HG03280 (cell line): Measurements from ENCODE around the gene DIAPH3.

Source experiments
- ATAC-seq: cut with Tn5 transposase; IDR thresholded peaks from one replicate; pipeline ENCODE4 v1.9.1; 2021; ENCODE audit warnings: mild to moderate bottlenecking, moderate library complexity; ENCODE audit not compliant: unreplicated experiment

Gene DIAPH3

DNA sequence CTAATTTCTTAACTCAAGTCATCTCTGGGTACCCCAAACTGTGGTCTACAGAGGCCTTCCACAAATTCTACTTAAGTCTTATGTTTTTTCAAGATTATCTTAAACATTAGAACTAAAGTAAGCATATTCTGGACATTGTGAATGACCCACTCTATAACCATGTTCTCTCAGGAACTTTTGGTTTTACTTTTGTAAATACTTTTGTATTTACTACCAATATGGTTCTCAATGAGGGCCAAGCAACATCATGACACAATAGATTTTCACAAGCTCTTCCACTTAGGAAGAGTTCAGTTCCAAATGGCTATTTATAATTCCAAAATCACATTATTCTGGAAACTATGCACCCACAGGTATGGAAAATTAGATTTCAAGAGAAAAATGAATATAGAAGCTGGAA, 10.8 kb downstream of the DIAPH3 start:
- ATAC-seq: no peak

DNA sequence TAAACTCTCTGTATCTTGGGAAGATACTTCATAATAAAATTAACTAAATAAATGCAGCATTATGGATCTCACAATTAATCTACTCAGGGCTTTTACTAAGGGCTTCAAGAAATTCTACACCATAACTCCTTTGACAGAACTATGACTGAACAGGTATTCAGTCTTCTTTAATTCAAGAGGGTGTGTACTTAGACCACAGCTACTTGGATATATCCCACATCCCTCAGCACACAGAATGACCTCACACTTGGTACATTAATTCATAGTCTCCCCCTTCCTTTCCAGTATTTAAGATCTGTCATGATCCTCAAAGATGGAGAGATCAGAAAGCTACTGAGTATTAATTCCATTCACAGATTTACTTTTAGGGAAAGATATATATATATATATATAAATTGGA, 11.6 kb downstream of the DIAPH3 start:
- no peak for ATAC-seq

DNA sequence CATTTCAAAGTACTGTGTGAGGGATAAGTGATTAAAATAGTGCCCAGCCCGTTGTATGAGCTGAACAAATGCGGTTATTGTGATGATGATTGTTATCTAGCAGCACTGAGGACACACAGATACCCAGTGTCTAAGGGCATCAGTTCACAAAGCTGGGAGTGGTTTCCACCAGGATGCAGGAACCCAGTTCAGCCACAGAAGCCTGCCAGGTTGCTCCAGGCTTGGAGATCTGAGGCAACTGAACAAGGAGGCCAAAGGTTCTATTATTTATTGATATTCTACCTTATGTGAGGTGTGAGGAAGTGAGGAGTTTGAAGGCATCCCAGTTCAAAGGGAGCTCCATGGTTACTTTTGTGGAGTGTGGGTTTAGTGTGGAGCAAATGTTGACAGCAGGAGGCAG, 13.2 kb downstream of the DIAPH3 start:
- no peak for ATAC-seq

DNA sequence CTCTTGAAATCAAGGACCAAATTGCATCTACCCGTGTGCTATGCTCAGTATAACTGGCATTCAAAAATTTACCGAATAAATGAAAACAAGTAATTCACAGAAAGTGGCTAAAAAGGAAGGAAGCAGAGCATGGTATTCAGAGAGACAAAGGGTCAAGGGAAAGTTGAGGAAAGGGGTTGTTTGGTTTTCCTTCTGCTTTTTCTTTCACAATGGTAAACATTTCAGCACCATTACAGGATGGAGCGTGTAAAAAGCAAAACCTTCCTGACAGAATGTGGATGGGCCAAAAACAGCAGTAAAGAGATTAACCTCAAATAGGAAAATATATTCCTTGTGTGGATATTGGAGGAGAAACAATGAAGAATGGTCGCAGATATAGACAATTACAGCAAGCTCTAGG, 14.8 kb downstream of the DIAPH3 start:
- ATAC-seq: no peak

DNA sequence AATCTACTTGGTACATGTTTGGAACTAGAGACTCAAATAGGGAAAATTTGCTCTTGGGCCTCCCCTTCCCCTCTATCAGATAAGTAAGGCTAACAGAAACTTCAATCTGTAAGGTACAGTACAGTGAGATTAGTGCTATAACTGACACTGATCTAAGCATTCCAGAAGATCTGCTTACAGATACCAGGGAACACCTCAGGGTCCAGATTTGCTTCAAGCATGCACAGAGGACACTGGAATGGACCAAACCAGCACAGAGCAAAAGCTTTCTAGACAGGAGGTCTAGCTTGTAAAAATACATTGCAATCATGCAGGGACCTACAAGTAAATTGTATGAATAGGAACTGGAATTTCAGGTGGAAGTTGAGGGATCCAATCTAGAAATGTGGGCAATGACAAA, 16.4 kb downstream of the DIAPH3 start:
- ATAC-seq: no peak

DNA sequence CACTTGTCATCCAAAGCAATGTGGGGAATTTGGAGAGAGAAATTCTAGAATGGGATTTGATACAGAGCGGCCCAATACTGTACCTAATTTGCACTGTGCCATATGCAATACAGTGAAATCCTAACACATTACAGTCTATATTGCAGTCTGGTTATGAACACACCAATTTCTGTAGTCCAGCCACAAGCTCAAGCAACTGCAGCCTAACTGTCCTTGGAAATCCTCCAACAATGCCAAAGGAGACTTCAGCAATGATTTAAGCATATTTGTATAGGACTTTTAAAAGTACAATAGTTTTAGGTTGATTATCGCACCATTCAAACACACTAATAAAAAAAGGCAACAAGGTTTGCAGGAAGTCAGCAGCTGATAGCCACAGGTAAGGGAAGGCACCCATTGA, 17.3 kb downstream of the DIAPH3 start:
- ATAC-seq: no peak

DNA sequence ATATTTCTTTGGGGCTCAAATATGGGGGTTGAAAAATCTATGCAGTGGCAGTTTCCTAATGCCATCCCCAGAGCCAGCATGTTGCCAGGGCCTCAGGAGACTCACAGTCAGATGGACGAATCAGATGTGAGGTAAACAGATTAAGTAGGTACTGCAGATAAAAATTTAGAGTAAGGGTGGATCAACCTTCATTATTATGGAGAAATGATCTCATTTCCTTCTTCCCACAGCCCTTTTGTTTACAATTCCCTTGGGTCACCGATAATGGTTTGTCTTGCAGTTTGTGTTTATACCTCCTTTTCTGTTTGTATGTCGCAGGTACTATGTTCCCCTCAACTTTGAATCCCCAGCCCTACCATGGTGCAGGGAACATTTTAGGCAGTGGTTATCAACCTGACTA, 20.0 kb downstream of the DIAPH3 start:
- ATAC-seq: no peak

DNA sequence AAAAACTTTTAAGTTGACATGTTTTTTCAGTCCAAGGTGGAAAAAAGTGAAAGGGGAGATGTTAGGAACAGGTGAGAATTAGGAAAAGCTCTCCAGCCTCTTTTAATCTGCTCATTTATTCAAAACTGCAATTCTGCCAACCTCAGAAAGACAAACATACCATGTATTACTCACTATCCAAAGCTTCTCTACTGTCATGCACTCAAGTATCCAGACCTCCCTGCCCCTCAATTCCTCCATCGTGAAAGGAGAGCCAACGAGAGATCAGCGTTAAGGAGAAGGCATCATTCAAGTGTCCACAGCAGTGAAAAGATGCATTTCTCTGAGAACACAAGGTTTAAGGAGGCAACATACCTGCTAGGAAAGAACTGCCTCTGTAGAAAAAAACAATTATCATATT, 24.5 kb downstream of the DIAPH3 start:
- ATAC-seq: no peak

DNA sequence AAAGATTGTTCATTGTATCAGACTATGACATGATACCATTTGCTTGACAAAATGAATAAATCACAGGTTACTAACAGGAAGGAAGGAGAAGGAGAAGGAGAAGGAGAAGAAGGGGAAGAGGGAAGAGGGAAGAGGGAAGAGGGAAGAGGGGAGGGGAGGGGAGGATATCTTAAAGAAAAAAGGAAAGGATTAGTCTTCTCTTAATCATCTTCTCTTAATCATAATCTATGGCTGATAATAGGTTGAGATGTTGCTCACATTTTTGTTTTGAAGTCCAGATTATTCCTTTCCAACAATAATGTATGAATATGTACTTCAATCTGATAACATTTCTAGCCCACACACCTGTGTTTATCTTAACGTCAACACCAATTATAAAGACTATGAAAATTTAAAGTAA, 25.1 kb downstream of the DIAPH3 start:
- no peak for ATAC-seq

DNA sequence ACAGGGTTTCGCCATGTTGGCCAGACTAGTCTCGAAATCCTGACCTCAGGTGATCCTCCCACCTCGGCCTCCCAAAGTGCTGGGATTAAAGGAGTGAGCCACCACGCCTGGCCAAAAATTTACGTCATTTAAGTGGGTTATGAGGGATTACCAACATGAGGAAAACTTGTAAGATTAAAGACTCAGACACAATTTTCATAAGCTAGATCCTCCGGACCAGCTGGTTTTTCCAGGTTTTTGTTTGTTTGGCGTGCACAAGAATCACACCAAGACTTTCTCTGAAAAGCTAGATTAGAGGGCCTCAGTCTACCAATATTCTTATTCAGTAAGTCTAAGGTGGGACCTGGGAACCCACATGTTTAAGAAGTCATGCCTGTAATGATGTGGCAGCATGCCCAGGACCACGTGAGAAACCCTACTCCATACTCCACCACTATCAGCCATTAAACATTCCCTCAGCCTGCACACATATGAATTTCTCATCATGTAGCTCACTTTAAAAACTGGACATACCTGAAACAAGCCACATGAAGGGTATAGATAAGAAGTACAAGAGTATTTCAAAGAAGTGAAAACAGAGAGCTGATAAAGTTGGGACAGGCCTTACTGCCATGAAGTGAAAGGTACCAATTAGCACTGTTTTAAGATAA, 25.7 kb downstream of the DIAPH3 start:
- no peak for ATAC-seq

DNA sequence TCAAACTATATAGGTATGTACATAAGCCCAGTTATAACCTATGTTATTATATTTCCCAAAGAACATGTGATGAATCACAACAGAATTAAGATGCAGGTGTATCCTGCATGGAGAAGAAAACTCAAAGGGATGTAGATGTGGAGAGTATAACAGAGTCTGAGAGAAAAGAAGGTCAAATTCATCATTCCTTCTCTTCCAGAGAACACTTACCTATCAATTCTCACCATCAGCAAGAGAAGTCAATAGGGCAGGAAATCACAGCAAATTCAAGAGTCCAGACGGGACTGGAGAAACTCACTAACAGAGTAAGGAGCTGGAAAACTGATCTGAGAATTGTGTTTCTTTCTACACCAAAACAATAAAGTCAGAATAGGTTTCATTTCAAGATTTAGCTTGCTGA, 28.4 kb downstream of the DIAPH3 start:
- no peak for ATAC-seq

DNA sequence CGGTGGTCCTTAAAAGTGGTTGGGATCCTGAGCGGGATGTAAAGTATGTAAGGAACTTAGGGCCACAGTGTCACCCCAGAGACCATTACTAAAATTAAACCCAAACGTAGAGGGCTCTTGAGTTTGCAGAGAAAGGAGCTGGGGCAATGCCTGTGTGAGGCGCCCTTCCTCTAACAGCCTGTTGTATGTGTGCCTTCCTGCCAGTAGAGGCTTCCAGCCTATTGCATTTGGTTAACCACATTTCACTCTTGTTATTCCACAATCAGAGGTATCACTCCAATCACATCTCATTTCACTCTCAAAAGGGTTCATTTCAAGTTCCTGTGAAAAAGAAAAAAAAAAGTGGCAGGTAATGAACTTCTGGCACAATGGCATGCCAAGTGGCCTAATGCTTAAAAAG, 29.4 kb downstream of the DIAPH3 start:
- ATAC-seq: no peak

DNA sequence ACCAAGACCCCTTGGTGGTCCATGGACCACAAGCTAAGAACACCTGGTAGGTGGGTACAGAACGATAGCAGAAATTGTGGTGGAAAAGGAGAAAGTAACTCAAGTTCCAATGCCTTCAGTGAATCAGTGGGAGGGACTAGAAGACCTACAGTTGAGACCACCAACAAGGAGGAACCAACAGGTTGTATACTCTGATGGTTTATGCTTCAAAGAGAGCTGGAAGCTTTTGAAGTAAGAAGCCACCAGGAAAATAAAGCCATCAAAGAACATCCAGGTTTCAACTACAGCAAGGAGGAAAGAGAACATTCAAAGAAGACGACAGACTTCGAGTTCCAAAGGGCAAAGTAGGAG, 42.4 kb downstream of the DIAPH3 start:
- no peak for ATAC-seq

DNA sequence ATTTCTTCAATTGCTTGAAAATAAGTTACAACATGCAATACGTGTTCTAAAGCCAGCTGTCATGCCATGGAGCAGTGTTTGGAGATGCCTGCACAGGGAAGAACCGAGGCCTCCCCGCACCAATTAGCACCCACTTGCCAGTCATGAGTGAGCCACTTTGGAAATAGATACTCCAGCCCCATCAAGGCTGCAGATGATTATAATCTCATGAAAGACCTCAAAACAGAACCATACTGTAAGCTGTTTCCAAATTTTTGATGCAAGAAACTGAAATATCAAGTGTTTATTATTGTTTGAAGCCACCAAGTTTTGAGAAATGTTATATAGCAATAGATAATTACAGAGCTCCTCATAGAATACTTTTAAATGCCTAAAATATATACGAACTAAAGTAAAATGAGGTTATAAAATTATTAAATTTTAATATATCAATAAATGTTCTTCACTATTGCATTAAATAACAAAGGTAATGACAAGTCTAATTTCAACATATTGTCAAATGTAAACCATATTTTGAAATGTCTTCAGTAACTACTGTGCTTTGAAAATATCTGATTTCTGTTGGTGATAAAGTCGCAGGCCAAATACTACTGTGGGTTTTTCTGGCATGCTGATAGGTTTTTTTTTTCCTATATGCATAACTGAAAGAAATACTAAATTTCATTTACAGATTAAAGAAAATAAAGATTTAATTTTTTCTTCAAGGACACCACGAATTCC, 43.0 kb downstream of the DIAPH3 start:
- ATAC-seq: no peak

DNA sequence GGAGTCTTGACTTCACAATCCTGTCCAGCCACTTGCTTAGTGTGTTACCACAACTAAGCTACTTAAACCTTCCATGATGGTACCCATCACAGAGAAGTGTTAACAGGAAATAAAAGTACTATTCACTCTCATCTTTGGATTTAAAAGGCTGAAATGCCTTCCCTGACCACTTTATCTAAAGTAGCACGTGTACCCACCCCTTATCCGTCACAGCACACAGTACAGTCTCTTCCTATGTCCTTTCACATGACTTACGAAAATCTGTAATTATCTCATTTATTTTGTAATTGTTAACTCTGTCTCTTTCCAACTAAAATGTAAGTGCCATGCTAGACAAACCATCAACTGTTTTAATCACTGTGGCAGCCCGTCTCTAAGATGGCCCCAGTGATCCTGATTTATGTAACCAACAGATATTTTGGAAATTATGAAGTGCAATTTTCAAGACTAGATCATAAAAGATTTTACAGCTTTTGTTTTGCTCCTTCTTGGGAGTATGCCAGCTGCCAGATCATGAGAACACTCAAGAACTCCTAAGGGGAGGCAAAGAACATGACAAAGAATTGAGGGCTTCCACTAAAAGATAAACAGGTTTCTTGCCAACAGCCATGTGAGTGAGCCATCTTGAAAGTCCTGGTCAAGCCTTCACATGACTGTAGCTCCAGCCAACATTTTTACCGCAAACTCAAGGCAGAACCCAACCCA, 44.9 kb downstream of the DIAPH3 start:
- no peak for ATAC-seq

DNA sequence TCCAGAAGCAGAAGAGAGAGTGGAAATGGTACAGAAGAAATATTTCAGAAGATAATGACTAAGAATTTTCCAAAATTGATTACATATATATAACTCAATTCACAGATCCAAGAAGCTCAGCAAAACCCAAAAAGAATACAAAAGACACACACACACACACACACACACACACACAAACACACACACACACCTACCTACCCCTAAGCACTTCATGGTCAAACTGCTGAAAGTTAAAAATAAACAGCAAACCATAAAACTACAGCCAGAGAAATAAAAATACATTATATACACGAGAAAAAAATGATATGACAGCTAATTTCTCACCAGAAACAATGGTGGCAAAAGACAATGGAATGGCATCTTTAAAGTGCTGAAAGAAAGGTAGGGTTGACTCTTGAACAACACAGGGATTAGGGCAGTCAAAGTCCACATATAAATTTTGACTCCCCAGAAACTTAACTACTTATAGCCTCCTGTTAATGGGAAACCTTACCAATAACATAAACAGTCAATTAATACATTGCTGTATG, 49.2 kb downstream of the DIAPH3 start:
- no peak for ATAC-seq

DNA sequence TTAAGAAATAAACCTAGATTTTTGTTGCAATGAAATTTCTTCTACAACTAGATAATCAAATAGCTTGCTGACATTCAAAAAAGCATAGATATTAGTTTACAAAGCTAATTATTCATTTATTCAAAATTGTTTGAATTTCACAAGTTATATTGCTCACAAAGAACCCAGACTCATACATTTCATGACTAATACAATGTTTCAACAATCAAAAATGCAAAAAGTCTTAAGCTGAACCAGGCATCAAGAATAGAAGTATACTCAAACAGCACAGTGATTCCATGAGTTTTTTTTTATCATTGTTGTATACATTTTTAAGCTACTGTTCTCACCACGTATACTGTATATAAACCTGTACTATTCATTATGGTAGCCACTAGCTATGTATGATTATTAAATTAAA, 51.0 kb downstream of the DIAPH3 start:
- no peak for ATAC-seq

DNA sequence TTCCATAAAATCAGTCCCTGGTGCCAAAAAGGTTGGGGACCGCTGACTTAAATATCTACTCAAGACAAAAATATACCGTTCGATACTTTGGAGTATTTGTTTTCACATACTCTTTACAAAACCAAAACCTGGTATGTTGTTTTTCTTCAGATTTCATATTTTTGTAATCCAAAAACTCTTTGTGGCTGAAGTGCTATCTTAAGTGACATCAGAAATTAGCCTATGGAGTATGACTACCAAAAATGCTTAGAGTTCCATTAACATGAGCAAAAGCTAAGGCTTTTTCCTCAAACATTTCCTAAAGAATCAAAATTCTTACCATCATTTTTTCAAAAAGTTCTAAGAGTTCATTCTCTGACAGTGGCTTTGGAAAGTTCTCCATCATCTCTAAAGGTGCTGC, 52.0 kb downstream of the DIAPH3 start:
- ATAC-seq: no peak

DNA sequence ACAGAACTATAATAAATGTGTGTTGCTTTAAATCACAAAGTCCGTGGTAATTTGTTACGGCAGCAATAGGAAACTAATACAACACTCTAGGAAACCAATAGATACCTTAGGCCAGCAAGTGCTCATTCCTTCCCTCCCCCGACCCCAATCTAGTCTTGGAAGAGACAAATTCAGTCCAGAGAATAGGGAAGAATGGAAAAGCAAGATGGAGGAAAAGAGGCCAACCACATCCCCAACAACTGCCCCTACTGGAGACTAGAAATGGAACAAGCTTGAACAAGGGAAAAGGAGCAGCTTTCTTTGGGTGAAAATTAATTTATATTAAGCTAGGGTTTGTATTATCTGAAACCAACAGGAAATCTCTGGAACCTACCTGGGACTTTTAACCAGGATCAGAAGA, 54.4 kb downstream of the DIAPH3 start:
- ATAC-seq: no peak

DNA sequence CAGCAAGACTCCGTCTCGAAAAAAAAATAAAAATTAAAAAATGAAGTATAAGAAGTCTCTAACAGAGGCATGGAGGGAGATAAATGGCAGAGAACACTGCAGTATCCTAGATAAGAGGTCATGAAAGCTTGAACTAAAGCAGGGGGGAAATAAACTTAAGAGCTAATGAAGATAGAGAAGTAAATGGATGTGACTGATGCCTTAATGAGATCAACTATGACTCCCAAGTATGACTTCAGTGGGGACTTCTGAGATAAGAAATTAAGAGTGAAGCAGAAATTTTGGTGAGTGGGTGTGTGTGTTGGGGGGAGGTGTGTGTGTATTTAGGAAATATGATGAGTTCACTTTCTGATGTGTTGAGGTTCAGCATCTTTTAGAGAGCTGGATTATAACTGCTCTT, 55.1 kb downstream of the DIAPH3 start:
- ATAC-seq: no peak

DNA sequence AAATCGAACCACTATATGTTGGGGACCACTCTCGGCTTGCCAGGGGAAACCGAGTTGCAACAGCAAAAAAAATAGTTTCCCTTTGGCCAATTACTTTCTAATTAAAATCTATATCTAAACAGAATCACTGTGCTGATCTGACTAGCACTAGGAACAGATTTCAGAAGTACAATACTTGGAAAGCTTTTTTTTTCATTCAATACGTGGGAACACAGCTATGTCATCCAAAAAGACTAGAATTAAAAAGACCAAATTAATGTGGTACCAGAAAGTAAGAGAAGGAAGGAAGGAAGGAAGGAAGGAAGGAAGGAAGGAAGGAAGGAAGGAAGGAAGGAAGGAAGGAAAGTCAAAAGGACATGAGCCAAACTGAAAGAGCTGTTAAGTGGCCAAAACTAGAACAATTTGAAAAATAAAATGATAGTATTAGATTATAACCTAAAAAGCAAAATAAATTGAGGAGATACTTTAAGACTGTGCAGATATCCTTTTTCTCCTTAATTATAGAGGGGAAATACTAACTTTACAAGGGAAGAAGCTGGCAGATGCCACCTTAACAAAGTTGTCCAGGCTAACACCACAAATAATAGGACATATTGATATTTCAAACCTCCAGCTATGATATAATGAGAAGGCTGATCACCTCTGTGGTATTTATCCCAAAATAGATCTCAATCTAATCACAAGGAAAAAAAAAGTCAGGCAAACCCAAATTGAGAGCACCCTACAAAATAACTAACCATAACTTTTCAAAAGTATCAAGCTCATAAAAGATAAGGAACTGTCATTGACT, 63.9 kb downstream of the DIAPH3 start:
- no peak for ATAC-seq
